Naive thymus-derived CD4-positive, alpha-beta T cell (primary cell): Measurements from ENCODE around the gene RUNX2. TPM values are rescaled to one million over a fixed set of nuclear protein-coding genes. Genes with fewer than 3 reads are reported as not detected.

Experiments used
- ATAC-seq: fragments of 150-1000 bp; cut with Tn5 transposase; 2 replicates; pipeline ENCODE4 v1.10.0; 2021; ENCODE audit warnings: mild to moderate bottlenecking, moderate library complexity
- CTCF ChIA-PET: fragments of 350-600 bp; sonication (Branson Sonifier 250); formaldehyde crosslinking; loops from one replicate; lab custom pipeline; 2021; ENCODE audit warnings: antibody characterized with exemption; lab: Charles Lee
- POLR2A ChIA-PET: fragments of 350-600 bp; sonication (Branson Sonifier 250); formaldehyde crosslinking; loops from one replicate; lab custom pipeline; 2021; ENCODE audit warnings: antibody characterized with exemption, inconsistent platforms; lab: Charles Lee
- DNase-seq, 9 donors: peaks; one replicate each; pipeline versions ENCODE4 v3.0.0 to v3.0.0-alpha.2; 2020 to 2022; ENCODE audit warnings: mixed read lengths in 1 of 9
- H3K27ac ChIP-seq: one replicate; pipeline ENCODE4 v1.7.0; 2013; ENCODE audit warnings: mild to moderate bottlenecking, low read depth, low read length, moderate library complexity
- H3K27me3 ChIP-seq, 2 donors: one replicate each; pipeline ENCODE4 v1.7.0; 2013; ENCODE audit warnings: low read length in 2 of 2, mild to moderate bottlenecking in 2 of 2, moderate library complexity in 2 of 2; ENCODE audit not compliant: control insufficient read depth in 2 of 2, insufficient read depth in 2 of 2
- H3K36me3 ChIP-seq, 3 experiments: 1 replicate in 2 of 3; 2 replicates in 1 of 3; pipeline ENCODE4 v1.7.0; 2013; ENCODE audit warnings: low read length in 3 of 3, mild to moderate bottlenecking in 3 of 3, moderate library complexity in 1 of 3; ENCODE audit not compliant: insufficient read depth in 3 of 3, control insufficient read depth in 2 of 3
- H3K4me1 ChIP-seq, 2 donors: one replicate each; pipeline ENCODE4 v1.7.0; 2013; ENCODE audit warnings: low read length in 2 of 2, mild to moderate bottlenecking in 2 of 2, moderate library complexity in 1 of 2; ENCODE audit not compliant: control insufficient read depth in 2 of 2, insufficient read depth in 2 of 2
- H3K4me3 ChIP-seq: 2 replicates; pipeline ENCODE4 v1.7.0; 2013; ENCODE audit warnings: mild to moderate bottlenecking, low read length
- H3K9me3 ChIP-seq, 3 experiments: 1 replicate in 2 of 3; 2 replicates in 1 of 3; pipeline ENCODE4 v1.7.0; 2013; ENCODE audit warnings: low read length in 3 of 3; ENCODE audit not compliant: control insufficient read depth in 2 of 3
- H3K27ac Mint-ChIP-seq, 9 donors: one replicate each; pipeline ENCODE4 v1.8.0; 2020 to 2022; ENCODE audit warnings: mixed read lengths in 9 of 9, mild to moderate bottlenecking in 8 of 9, moderate library complexity in 5 of 9, inconsistent platforms in 2 of 9
- H3K27me3 Mint-ChIP-seq, 5 donors: one replicate each; pipeline ENCODE4 v1.8.0; 2021 to 2022; ENCODE audit warnings: mixed read lengths in 5 of 5, mild to moderate bottlenecking in 1 of 5
- H3K36me3 Mint-ChIP-seq, 5 donors: one replicate each; pipeline ENCODE4 v1.8.0; 2020 to 2022; ENCODE audit warnings: mixed read lengths in 5 of 5, mild to moderate bottlenecking in 3 of 5, inconsistent platforms in 1 of 5
- H3K4me1 Mint-ChIP-seq, 7 donors: one replicate each; pipeline ENCODE4 v1.8.0; 2020 to 2022; ENCODE audit warnings: mixed read lengths in 7 of 7, mild to moderate bottlenecking in 3 of 7, inconsistent platforms in 1 of 7
- H3K4me3 Mint-ChIP-seq, 10 donors: one replicate each; pipeline ENCODE4 v1.8.0; 2020 to 2022; ENCODE audit warnings: mild to moderate bottlenecking in 10 of 10, mixed read lengths in 10 of 10, moderate library complexity in 6 of 10, inconsistent platforms in 2 of 10
- H3K9me3 Mint-ChIP-seq, 11 donors: one replicate each; pipeline ENCODE4 v1.8.0; 2020 to 2022; ENCODE audit warnings: mixed read lengths in 11 of 11, mild to moderate bottlenecking in 4 of 11, inconsistent platforms in 1 of 11, moderate library complexity in 1 of 11
- intact Hi-C, 2 donors: fragments of 100-400 bp; cut with micrococcal nuclease; formaldehyde crosslinking; loops; one replicate each; pipeline ENCODE4 v1.15.1; 2023
- polyA plus RNA-seq, 2 donors: library from polyadenylated mRNA; unstranded; fragments of 300-500 nt; fragmentation: Illumina TruSeq; gene quantifications; one replicate each; pipeline ENCODE4 v1.2.3, GENCODE V29; 2021
- total RNA-seq, 6 experiments: library from RNA in 5 of 6; stranded (reverse) in 5 of 6; gene quantifications; 1 replicate in 5 of 6; 2 replicates in 1 of 6; pipeline ENCODE4 v1.2.3 and lab custom pipeline; 2021 to 2026

RUNX2 gene
- total and polyA plus RNA-seq, 7 experiments from 2014 or later, result 2.3 to 17.9 (median 13.9) TPM

DNA sequence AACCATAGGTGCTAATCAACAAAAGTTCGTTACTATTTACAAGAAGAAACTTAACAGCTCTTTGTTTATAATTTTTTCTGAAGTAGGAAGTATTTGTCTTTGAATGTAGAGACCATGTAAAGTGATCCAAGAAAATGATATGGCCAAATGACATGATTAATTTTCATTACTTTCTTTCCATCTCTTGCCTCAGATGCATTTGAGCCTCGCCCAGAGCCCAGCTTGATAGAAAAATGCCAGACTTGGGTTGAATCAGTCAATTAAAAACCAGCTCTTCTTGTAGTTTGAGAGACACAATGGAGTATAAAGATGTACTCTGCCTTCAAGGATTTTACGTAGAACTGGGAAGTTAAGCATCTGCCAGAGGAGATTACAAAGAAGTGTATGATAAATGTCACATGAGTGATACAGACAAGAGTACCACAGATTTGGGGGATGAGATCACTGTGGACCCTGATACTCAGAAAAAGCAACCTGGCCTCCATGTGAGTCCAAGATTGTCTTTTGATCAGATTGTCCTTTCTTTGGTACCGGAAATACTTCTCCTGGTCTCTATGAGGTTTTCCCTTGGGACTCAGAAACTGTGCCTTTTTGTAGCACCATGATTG lies 142.1 kb downstream of the RUNX2 start:
- DNase-seq (no peak), ATAC-seq (no peak)
- Histone ChIP-seq H3K4me1 (no peaks in the 10 kb centered on the region), H3K4me3 (no peak overlapping the region), H3K36me3 (no peaks in the 10 kb centered on the region), H3K27ac (no peak overlapping the region), H3K9me3 (no peaks in the 10 kb centered on the region), H3K27me3 (no peaks in the 10 kb centered on the region)
- Mint-ChIP-seq H3K4me3 (no peak overlapping the region), H3K4me1 (peaks cover 0 to 23% (median 10%) of the 10 kb centered on the region in 7 donors), H3K9me3 (no peaks in the 10 kb centered on the region), H3K36me3 (peaks cover 5 to 18% (median 8%) of the 10 kb centered on the region in 5 donors), H3K27me3 (no peaks in the 10 kb centered on the region), H3K27ac (no peak overlapping the region)
- intact Hi-C loops, result no loop called here
- POLR2A ChIA-PET, result interaction anchor here (0.6 kb wide), 1 partner anchor 9 kb away, joined by 5 read pairs; no protein-coding TSS in a partner anchor
- CTCF ChIA-PET, result no interaction called here

DNA sequence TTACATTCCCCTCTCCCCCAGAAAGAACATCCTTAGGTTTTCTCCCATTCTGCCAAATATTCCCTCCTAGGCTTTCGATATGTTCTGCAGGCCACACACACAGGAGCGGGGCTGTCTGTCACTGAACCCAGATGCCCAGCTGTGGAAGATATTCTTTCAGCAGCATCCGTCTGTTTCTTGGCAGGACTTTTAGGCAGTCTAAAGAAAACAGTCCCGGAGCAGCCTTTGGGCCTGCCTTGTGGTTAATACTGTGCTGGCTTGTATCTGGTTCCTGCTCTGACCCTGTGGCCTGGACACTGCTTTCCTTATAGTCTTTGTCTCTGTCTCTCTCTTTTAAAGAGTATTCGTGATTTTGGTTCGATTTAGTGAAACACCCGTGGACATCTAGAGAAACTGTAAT lies 144.3 kb downstream of the RUNX2 start:
- ATAC-seq, result no peak
- DNase-seq, result no peak
- H3K27ac Mint-ChIP-seq, result no peak overlapping the region
- no peaks in the 10 kb centered on the region for H3K4me1 ChIP-seq
- no peak overlapping the region for H3K4me3 Mint-ChIP-seq
- H3K9me3 Mint-ChIP-seq, result no peaks in the 10 kb centered on the region
- no peak overlapping the region for H3K4me3 ChIP-seq
- no peaks in the 10 kb centered on the region for H3K36me3 ChIP-seq
- intact Hi-C loops, result no loop called here
- no peaks in the 10 kb centered on the region for H3K9me3 ChIP-seq
- peaks cover 5 to 14% (median 6%) of the 10 kb centered on the region in 5 donors for H3K36me3 Mint-ChIP-seq
- peaks cover 0 to 20% (median 10%) of the 10 kb centered on the region in 7 donors for H3K4me1 Mint-ChIP-seq
- ChIA-PET POLR2A (no interaction called here), CTCF (no interaction called here)
- no peaks in the 10 kb centered on the region for H3K27me3 ChIP-seq
- H3K27me3 Mint-ChIP-seq, result no peaks in the 10 kb centered on the region
- H3K27ac ChIP-seq, result no peak overlapping the region

DNA sequence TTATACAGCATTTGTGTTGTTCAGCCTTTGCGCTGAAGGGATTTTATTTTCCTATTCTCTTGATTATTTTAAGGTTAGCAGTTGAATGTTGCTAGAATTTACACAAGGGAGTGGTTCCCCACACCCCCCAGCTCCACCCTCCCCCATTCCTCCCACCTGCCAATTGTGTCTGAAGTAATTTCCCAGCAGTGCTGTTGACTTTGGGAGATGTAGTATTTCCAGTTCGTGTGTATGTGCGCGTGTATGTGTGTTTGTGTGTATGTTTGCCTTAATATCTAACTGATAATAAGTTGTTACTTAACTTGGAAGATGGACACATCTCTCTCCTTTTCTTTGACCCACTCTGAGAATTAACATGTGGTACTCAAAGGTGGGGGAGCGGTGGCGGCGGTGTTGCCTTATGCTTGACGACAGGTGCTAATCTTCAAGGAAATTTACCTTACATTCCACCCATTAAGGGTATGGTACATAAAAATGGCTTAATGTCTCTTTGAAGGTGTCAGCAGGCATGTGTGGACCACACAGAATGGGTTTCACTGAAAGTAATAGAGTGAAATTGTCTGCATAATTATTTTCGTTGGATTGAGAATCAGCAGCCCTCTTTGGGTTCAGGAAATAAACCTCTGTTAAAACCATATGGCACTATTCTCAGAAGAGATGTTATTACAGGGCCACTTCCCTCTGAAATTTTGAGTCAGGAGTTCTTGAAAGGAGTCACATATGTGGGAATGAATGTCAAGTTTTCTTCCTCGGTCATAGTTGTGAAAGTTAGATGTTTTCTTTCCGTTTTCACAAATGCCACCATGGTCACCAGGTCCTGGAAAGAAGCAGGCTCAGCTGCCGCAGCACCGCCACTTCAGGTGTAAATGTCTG lies 145.2 kb downstream of the RUNX2 start:
- H3K36me3 Mint-ChIP-seq, result peaks cover 0 to 9% (median 0%) of the 10 kb centered on the region in 5 donors
- H3K9me3 ChIP-seq, result no peaks in the 10 kb centered on the region

DNA sequence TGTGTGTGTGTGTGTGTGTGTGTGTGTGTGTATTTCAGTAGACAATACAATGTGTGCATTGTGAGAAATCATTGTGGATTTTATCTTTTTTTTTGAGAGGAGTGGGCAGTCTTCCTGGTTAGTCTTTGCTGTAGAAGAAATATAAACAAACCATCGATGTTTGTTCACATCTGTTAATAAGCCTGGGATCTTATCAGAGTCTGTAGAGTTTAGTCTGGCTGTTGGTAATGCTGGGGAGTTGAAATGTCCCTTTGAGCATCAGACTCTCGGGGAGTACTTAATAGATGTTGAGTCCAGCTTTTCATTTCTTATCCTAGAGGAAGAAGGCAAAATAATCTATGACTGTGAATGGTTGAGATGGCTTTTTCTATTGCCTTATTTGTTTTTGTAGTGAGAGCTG lies 146.2 kb downstream of the RUNX2 start:
- DNase-seq (no peak), ATAC-seq (no peak)
- Mint-ChIP-seq H3K4me1 (peaks cover 0 to 14% (median 5%) of the 10 kb centered on the region in 7 donors), H3K36me3 (peaks cover 0 to 6% (median 0%) of the 10 kb centered on the region in 5 donors), H3K27ac (no peak overlapping the region), H3K4me3 (no peak overlapping the region), H3K27me3 (no peaks in the 10 kb centered on the region), H3K9me3 (no peaks in the 10 kb centered on the region)
- ChIA-PET CTCF (no interaction called here), POLR2A (no interaction called here)
- H3K27me3 ChIP-seq, result no peaks in the 10 kb centered on the region
- H3K36me3 ChIP-seq, result no peaks in the 10 kb centered on the region
- no peaks in the 10 kb centered on the region for H3K4me1 ChIP-seq
- H3K27ac ChIP-seq, result no peak overlapping the region
- H3K4me3 ChIP-seq, result no peak overlapping the region
- intact Hi-C loops, result no loop called here
- H3K9me3 ChIP-seq, result no peaks in the 10 kb centered on the region

More for the DNA sequence above, 145.2 kb downstream of the RUNX2 start:
- no peaks in the 10 kb centered on the region for H3K4me1 ChIP-seq
- Mint-ChIP-seq H3K4me1 (peaks cover 0 to 14% (median 9%) of the 10 kb centered on the region in 7 donors), H3K4me3 (no peak overlapping the region), H3K27ac (no peak overlapping the region), H3K9me3 (no peaks in the 10 kb centered on the region), H3K27me3 (no peaks in the 10 kb centered on the region)
- no peaks in the 10 kb centered on the region for H3K36me3 ChIP-seq
- H3K27me3 ChIP-seq, result no peaks in the 10 kb centered on the region
- intact Hi-C loops, result no loop called here
- CTCF ChIA-PET, result no interaction called here
- H3K27ac ChIP-seq, result no peak overlapping the region
- DNase-seq (no peak), ATAC-seq (no peak)
- no peak overlapping the region for H3K4me3 ChIP-seq
- POLR2A ChIA-PET, result no interaction called here

DNA sequence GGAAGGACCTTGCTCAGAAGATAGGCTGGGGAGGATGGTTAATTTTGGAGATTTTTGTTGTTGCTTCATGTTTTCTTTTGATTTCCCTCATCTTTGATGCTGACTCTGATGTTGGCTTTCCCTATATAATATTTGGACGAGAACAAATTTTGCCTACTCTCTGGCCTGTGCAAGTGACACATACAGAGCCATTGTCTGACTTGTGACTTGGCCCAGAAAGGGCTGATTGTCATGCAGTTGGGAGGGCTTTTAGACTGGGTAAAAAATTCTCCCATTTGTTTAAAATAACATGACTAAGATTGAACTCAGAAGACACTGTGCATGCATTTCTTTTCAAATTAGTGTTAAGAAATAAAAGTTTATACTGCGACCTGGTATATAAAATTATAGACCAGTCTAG lies 148.2 kb downstream of the RUNX2 start:
- intact Hi-C loops, result loop anchor here in 1 of 2 donors (2.0 kb wide), 1 partner anchor 110 kb away; no protein-coding TSS in a partner anchor
- no peak overlapping the region for H3K4me3 Mint-ChIP-seq
- ATAC-seq (no peak), DNase-seq (no peak)
- H3K4me1 ChIP-seq, result no peaks in the 10 kb centered on the region
- H3K27me3 ChIP-seq, result no peaks in the 10 kb centered on the region
- no peaks in the 10 kb centered on the region for H3K27me3 Mint-ChIP-seq
- H3K36me3 Mint-ChIP-seq, result peaks cover 0 to 3% (median 0%) of the 10 kb centered on the region in 5 donors
- ChIA-PET POLR2A (no interaction called here), CTCF (no interaction called here)
- H3K27ac Mint-ChIP-seq, result no peak overlapping the region
- H3K9me3 Mint-ChIP-seq, result no peaks in the 10 kb centered on the region
- peaks cover 5 to 14% (median 8%) of the 10 kb centered on the region in 7 donors for H3K4me1 Mint-ChIP-seq
- no peaks in the 10 kb centered on the region for H3K9me3 ChIP-seq
- H3K36me3 ChIP-seq, result no peaks in the 10 kb centered on the region
- no peak overlapping the region for H3K4me3 ChIP-seq
- no peak overlapping the region for H3K27ac ChIP-seq

DNA sequence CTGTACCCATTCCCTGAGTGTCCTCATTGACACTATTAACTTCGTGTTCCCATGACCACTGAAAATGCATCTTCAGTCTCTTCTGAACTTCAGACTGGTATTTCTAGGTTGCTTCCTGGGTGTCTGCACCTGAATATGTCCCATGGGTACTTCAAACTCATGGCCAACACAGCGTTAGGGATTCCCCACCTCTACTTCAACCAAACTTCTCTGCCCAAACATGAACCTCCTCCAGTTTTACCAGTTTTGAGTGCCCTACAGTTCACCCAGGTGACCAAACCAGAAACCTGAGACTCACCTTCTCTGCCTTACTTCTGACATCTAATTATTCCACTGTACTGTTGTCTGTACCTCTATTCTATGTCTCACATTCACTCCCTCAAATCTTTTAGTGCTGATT lies 149.1 kb downstream of the RUNX2 start:
- no peak for ATAC-seq

More for the DNA sequence above, 149.1 kb downstream of the RUNX2 start:
- POLR2A ChIA-PET, result no interaction called here
- Histone ChIP-seq H3K4me1 (no peaks in the 10 kb centered on the region), H3K27ac (no peak overlapping the region), H3K27me3 (no peaks in the 10 kb centered on the region), H3K9me3 (no peaks in the 10 kb centered on the region), H3K4me3 (no peak overlapping the region), H3K36me3 (no peaks in the 10 kb centered on the region)
- Mint-ChIP-seq H3K27me3 (no peaks in the 10 kb centered on the region), H3K27ac (no peak overlapping the region), H3K4me3 (no peak overlapping the region), H3K36me3 (peaks cover 0 to 3% (median 0%) of the 10 kb centered on the region in 5 donors), H3K9me3 (no peaks in the 10 kb centered on the region), H3K4me1 (peaks cover 5 to 14% (median 9%) of the 10 kb centered on the region in 7 donors)
- no peak for DNase-seq
- CTCF ChIA-PET, result no interaction called here
- intact Hi-C loops, result loop anchor here in 1 of 2 donors (2.0 kb wide), 1 partner anchor 110 kb away; no protein-coding TSS in a partner anchor
